Testis (tissue), 3 donors: Measurements from ENCODE around the gene ZNF503. TPM values are rescaled to one million over a fixed set of nuclear protein-coding genes. Genes with fewer than 3 reads are reported as not detected.

Experiments used
- DNase-seq: peaks from one replicate; pipeline ENCODE4 v3.0.0-alpha.2; 2019
- H3K27ac ChIP-seq, 2 donors: fragments of 200-600 bp; sonication (generic); one replicate each; pipeline ENCODE4 v1.5.1; 2019
- H3K27me3 ChIP-seq: fragments of 200-600 bp; sonication (generic); one replicate; pipeline ENCODE4 v1.5.1; 2019
- H3K36me3 ChIP-seq: fragments of 200-600 bp; sonication (generic); one replicate; pipeline ENCODE4 v1.5.1; 2017; ENCODE audit warnings: low read depth; ENCODE audit errors: missing control alignments
- H3K4me1 ChIP-seq: fragments of 200-600 bp; sonication (generic); one replicate; pipeline ENCODE4 v1.5.1; 2019
- H3K4me3 ChIP-seq, 2 donors: fragments of 200-600 bp; sonication (generic); one replicate each; pipeline ENCODE4 v1.5.1; 2017 to 2019
- H3K9me3 ChIP-seq: fragments of 200-600 bp; sonication (generic); one replicate; pipeline ENCODE4 v1.5.1; 2017
- CTCF ChIP-seq, 3 experiments: fragments of 450-650 bp in 2 of 3; fragments of 200-600 bp in 1 of 3; sonication (generic) in 1 of 3; IDR thresholded peaks; one replicate each; pipeline ENCODE4 v1.5.1; 2016 to 2019; ENCODE audit warnings: antibody characterized with exemption in 3 of 3, mild to moderate bottlenecking in 2 of 3, moderate library complexity in 1 of 3
- POLR2A ChIP-seq: fragments of 450-650 bp; IDR thresholded peaks from one replicate; pipeline ENCODE4 v1.6.1; 2017; ENCODE audit warnings: antibody characterized with exemption, mild to moderate bottlenecking, moderate library complexity
- WGBS, 2 donors: methylation state at CpG; one replicate each; pipeline ENCODE4 v1.1.5; 2018; 5-methylcytosine and 5-hydroxymethylcytosine counted together
- intact Hi-C: fragments of 100-400 bp; cut with DNase I; formaldehyde crosslinking; loops from one replicate; pipeline ENCODE4 v1.15.1; 2023; ENCODE audit warnings: low total_unique reads
- polyA plus RNA-seq: library from polyadenylated mRNA; stranded (reverse); fragments of 350-450 nt; fragmentation: Illumina TruSeq; extraction: RNeasy Lipid Tissue Mini Kit (QIAGEN cat#74804); gene quantifications from one replicate; pipeline ENCODE4 v1.2.3, GENCODE V29; 2014; ENCODE audit warnings: low read depth, low replicate concordance; ENCODE audit not compliant: insufficient read depth
- total RNA-seq, 2 donors: library from RNA; depleted of rRNA; stranded (reverse); fragments of >200 nt; gene quantifications; one replicate each; pipeline ENCODE4 v1.2.3, GENCODE V29; 2016

The ZNF503 gene
- total and polyA plus RNA-seq, 3 donors from 2014 or later: 7.0 to 9.8 (median 8.0) TPM

- 33 to 64% methylated on average over 19 to 65 of the region's 68 CpGs for WGBS, 2 donors
These were observed 6.3 kb upstream of the ZNF503 start for GRCh38 chr10:75407713-75408508.

GRCh38 chr10:75407224-75407712 is 5.7 kb upstream of the ZNF503 start:
- TF ChIP-seq CTCF (IDR thresholded peaks at IDR 0.05) (no peak), POLR2A (no peak)
- no peaks in the 10 kb centered on the region for H3K9me3 ChIP-seq
- DNase-seq: no peak
- no peak overlapping the region for H3K27ac ChIP-seq
- H3K4me3 ChIP-seq: peak overlapping the region in 1 of 2 donors; percentile 74
- intact Hi-C loops: loop anchor here (10.0 kb wide), 2 partner anchors 508 to 628 kb away; no protein-coding TSS in a partner anchor
- no peaks in the 10 kb centered on the region for H3K27me3 ChIP-seq
- H3K36me3 ChIP-seq: no peaks in the 10 kb centered on the region
- 52 to 64% methylated on average over 33 to 37 of the region's 37 CpGs for WGBS, 2 donors
- peaks cover 3% of the 10 kb centered on the region for H3K4me1 ChIP-seq

More at GRCh38 chr10:75407713-75408508, 6.3 kb upstream of the ZNF503 start:
- peak overlapping the region; percentile 74 to 84 for H3K4me3 ChIP-seq
- H3K27me3 ChIP-seq: no peaks in the 10 kb centered on the region
- DNase-seq: peak; percentile 57
- H3K9me3 ChIP-seq: no peaks in the 10 kb centered on the region
- intact Hi-C loops: loop anchor here (10.0 kb wide), 2 partner anchors 507 to 627 kb away; no protein-coding TSS in a partner anchor
- H3K36me3 ChIP-seq: no peaks in the 10 kb centered on the region
- peaks cover 3% of the 10 kb centered on the region for H3K4me1 ChIP-seq
- TF ChIP-seq CTCF (IDR thresholded peaks at IDR 0.05): no peak
- TF ChIP-seq POLR2A: no peak
- H3K27ac ChIP-seq: peak overlapping the region in 1 of 2 donors; percentile 86

GRCh38 chr10:75406462-75407223 is 5.1 kb upstream of the ZNF503 start:
- 50 to 63% methylated on average over 29 of the region's 29 CpGs for whole genome bisulfite sequencing, 2 donors
- Histone ChIP-seq H3K36me3 (no peaks in the 10 kb centered on the region), H3K27me3 (no peaks in the 10 kb centered on the region), H3K4me3 (no peak overlapping the region), H3K9me3 (no peaks in the 10 kb centered on the region), H3K27ac (no peak overlapping the region), H3K4me1 (peaks cover 3% of the 10 kb centered on the region)
- no peak for TF ChIP-seq POLR2A
- no peak for TF ChIP-seq CTCF (IDR thresholded peaks at IDR 0.05)
- DNase-seq: no peak
- intact Hi-C loops: loop anchor here (10.0 kb wide), 2 partner anchors 508 to 628 kb away; no protein-coding TSS in a partner anchor

- no peak overlapping the region for H3K27ac ChIP-seq
- TF ChIP-seq POLR2A (no peak), CTCF (IDR thresholded peaks at IDR 0.05) (no peak)
- intact Hi-C loops: loop anchor here (10.0 kb wide), 2 partner anchors 509 to 629 kb away; no protein-coding TSS in a partner anchor
- no peak for DNase-seq
- H3K36me3 ChIP-seq: no peaks in the 10 kb centered on the region
- H3K27me3 ChIP-seq: no peaks in the 10 kb centered on the region
- peak overlapping the region; percentile 78 to 83 for H3K4me3 ChIP-seq
- 51 to 53% methylated on average over 39 of the region's 39 CpGs for WGBS, 2 donors
- peaks cover 3% of the 10 kb centered on the region for H3K4me1 ChIP-seq
- H3K9me3 ChIP-seq: no peaks in the 10 kb centered on the region
These were observed 4.3 kb upstream of the ZNF503 start for GRCh38 chr10:75405598-75406461.
